Measurements from ENCODE around the gene MOV10.
A peak's percentile ranks its signal among the peaks of the same experiment; 100 is the strongest.

GRCh38 chr1:112707221-112708001, 33.0 kb downstream of the MOV10 start:
- TF ChIP-seq RAD21 (conservative IDR thresholded peaks at IDR 0.05) (peak; percentile 72), POLR2AphosphoS5 (IDR thresholded peaks at IDR 0.05) (no peak), SMC3 (conservative IDR thresholded peaks at IDR 0.05; ENCODE audit: poor library complexity) (peak; percentile 78), TAF1 (IDR thresholded peaks at IDR 0.05; ENCODE audit: low read depth) (no peak)
- TF ChIP-seq, protein P1, sequence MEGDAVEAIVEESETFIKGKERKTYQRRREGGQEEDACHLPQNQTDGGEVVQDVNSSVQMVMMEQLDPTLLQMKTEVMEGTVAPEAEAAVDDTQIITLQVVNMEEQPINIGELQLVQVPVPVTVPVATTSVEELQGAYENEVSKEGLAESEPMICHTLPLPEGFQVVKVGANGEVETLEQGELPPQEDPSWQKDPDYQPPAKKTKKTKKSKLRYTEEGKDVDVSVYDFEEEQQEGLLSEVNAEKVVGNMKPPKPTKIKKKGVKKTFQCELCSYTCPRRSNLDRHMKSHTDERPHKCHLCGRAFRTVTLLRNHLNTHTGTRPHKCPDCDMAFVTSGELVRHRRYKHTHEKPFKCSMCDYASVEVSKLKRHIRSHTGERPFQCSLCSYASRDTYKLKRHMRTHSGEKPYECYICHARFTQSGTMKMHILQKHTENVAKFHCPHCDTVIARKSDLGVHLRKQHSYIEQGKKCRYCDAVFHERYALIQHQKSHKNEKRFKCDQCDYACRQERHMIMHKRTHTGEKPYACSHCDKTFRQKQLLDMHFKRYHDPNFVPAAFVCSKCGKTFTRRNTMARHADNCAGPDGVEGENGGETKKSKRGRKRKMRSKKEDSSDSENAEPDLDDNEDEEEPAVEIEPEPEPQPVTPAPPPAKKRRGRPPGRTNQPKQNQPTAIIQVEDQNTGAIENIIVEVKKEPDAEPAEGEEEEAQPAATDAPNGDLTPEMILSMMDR (IDR thresholded peaks at IDR 0.05; ENCODE audit: poor library complexity, severe bottlenecking) = peak; percentile 84
